ENCODE results near the gene SIX3. TPM values are rescaled to one million over a fixed set of nuclear protein-coding genes. Genes with fewer than 3 reads are reported as not detected.

The SIX3 gene
- total RNA-seq, 2 donors from 2014 or later = 1.9 to 5.7 TPM

DNA sequence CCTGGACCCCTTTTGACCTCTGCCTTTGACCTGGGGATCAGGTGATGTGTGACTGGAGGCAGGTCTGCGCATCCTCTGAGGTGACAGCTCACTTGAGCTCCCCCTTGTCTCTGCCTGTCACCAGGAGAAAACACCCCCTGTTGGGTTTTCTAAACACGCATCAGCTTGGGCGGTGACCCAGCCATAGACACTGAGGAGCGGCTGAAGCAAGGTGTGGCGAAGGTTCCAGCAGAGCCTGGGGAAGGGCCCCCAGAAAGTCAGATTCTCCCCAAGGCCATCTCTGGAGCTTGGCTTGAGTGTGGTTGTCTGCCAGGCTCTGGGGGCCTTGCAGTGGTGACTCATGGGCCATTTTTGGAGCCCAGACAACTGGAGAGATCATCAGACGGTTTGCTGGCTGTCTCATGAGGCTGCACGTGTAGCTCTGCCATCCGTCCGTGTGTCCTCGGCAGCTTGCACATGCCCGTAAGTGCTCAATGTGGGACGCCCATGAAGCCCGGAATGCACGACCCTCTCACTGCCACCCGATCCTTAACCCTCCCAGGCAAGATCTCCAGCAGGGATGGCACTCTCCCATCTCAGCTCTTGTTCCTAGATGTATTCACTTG lies 29.4 kb downstream of the SIX3 start:
- H3K27ac Mint-ChIP-seq = no peak overlapping the region
- no peak overlapping the region for H3K4me3 Mint-ChIP-seq
- peaks cover 20% of the 10 kb centered on the region for H3K4me1 Mint-ChIP-seq
- Histone ChIP-seq H3K9ac (ENCODE audit: extremely low read depth, low read length, poor library complexity, severe bottlenecking) (no peak overlapping the region), H3K4me3 (ENCODE audit: low read length) (no peak overlapping the region), H3K36me3 (ENCODE audit: control insufficient read depth, insufficient read depth, low read length) (no peaks in the 10 kb centered on the region), H3K4me1 (ENCODE audit: control insufficient read depth, insufficient read depth, low read length) (peaks cover 11% of the 10 kb centered on the region), H3K27me3 (ENCODE audit: control insufficient read depth, insufficient read depth, low read length, poor library complexity, severe bottlenecking) (no peaks in the 10 kb centered on the region), H3K27ac (ENCODE audit: low read depth, low read length) (no peak overlapping the region), H3K9me3 (ENCODE audit: control insufficient read depth, low read length) (no peaks in the 10 kb centered on the region)
- 91 to 94% methylated on average over 12 to 15 of the region's 15 CpGs for WGBS, 2 experiments (ENCODE audit: insufficient coverage in 1 of 2, insufficient read length in 1 of 2)
- no peak for DNase-seq
- H3K36me3 Mint-ChIP-seq (ENCODE audit: low read depth) = no peaks in the 10 kb centered on the region
- H3K27me3 Mint-ChIP-seq (ENCODE audit: insufficient read depth) = peaks cover 19% of the 10 kb centered on the region
- H3K9me3 Mint-ChIP-seq = no peaks in the 10 kb centered on the region
- TF ChIP-seq, protein P1, sequence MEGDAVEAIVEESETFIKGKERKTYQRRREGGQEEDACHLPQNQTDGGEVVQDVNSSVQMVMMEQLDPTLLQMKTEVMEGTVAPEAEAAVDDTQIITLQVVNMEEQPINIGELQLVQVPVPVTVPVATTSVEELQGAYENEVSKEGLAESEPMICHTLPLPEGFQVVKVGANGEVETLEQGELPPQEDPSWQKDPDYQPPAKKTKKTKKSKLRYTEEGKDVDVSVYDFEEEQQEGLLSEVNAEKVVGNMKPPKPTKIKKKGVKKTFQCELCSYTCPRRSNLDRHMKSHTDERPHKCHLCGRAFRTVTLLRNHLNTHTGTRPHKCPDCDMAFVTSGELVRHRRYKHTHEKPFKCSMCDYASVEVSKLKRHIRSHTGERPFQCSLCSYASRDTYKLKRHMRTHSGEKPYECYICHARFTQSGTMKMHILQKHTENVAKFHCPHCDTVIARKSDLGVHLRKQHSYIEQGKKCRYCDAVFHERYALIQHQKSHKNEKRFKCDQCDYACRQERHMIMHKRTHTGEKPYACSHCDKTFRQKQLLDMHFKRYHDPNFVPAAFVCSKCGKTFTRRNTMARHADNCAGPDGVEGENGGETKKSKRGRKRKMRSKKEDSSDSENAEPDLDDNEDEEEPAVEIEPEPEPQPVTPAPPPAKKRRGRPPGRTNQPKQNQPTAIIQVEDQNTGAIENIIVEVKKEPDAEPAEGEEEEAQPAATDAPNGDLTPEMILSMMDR (conservative IDR thresholded peaks at IDR 0.05) = no peak

DNA sequence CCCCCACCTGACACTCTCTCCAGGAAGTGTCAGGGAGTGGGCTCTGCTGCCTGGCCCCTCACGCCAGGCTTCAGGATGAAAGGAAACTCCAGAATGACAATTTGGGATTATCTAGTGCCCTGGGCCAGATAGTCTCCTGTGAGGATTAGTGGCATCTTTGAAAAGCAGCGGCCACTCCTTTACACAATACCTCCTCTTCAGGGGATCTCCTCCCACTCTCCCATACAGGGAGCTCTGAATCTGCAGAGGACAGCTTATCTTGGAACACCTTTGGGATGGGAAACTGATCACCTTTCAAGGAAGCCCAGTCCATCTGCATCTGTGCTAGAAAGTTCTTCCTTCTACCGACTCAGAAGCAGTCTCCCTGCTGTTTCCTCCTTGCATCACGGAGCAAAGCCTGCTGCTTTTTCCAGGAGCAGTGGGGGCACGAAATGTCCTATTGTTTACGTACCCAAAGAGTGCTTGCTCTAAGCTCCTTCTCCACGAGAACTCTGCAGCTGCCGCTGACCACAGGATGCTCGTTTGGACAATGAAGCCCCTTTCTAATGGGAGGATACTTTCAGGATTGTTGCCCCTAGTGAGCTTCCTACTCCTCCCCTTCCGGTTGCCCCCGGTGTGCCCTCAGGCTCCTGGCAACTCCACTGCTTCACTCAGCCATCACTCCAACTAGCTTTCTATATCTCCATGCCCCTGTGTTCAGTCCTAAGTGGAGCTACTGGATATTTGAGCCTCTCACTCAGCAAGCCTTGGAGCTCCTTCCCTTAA lies 31.5 kb downstream of the SIX3 start:
- peaks cover 11% of the 10 kb centered on the region for H3K4me1 ChIP-seq (ENCODE audit: control insufficient read depth, insufficient read depth, low read length)
- Mint-ChIP-seq H3K27ac (no peak overlapping the region), H3K27me3 (ENCODE audit: insufficient read depth) (peaks cover 21% of the 10 kb centered on the region), H3K36me3 (ENCODE audit: low read depth) (no peaks in the 10 kb centered on the region), H3K4me1 (peaks cover 20% of the 10 kb centered on the region), H3K9me3 (no peaks in the 10 kb centered on the region), H3K4me3 (no peak overlapping the region)
- peak; percentile 65 for DNase-seq
- no peaks in the 10 kb centered on the region for H3K27me3 ChIP-seq (ENCODE audit: control insufficient read depth, insufficient read depth, low read length, poor library complexity, severe bottlenecking)
- H3K9me3 ChIP-seq (ENCODE audit: control insufficient read depth, low read length) = no peaks in the 10 kb centered on the region
- 34 to 36% methylated on average over 9 to 11 of the region's 11 CpGs for WGBS, 2 experiments (ENCODE audit: insufficient coverage in 1 of 2, insufficient read length in 1 of 2)
- no peak overlapping the region for H3K27ac ChIP-seq (ENCODE audit: low read depth, low read length)
- no peak overlapping the region for H3K4me3 ChIP-seq (ENCODE audit: low read length)
- TF ChIP-seq, protein P1 (conservative IDR thresholded peaks at IDR 0.05) = no peak
- no peak overlapping the region for H3K9ac ChIP-seq (ENCODE audit: extremely low read depth, low read length, poor library complexity, severe bottlenecking)
- H3K36me3 ChIP-seq (ENCODE audit: control insufficient read depth, insufficient read depth, low read length) = no peaks in the 10 kb centered on the region

DNA sequence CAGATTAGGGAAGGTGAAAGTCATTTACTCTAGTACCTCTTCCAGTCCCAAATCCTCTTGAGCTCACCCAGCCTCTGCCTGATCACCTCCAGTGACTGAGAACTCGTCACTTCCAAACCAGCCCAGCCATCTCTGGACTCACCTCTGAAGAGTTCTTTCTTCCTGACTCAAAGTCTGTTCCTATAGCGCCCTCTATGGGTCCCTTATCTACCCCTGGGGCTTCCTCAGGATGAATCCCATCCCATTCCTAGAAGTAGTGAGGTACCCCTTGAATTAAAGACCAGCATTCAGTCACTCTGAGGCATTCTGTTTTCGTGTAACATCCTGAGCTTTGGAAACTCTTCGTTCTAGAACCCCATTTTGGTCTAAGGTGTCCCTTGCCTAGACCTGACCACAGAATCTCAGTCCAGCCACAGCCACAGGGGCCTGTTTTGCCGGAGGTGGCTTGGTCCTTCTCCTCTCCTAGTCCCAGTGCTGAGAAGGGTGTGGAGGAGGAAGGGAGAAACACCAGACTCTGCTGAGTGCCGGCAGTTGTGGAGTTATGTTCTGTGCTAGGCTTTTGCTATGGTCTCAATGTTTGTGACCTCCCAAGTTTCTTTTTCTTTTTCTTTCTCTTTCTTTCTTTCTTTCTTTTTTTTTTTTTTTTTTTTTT lies 32.7 kb downstream of the SIX3 start:
- Mint-ChIP-seq H3K9me3 (no peaks in the 10 kb centered on the region), H3K27me3 (ENCODE audit: insufficient read depth) (peaks cover 21% of the 10 kb centered on the region), H3K36me3 (ENCODE audit: low read depth) (no peaks in the 10 kb centered on the region), H3K27ac (no peak overlapping the region), H3K4me3 (no peak overlapping the region), H3K4me1 (peaks cover 20% of the 10 kb centered on the region)
- WGBS, 2 experiments (ENCODE audit: insufficient coverage in 1 of 2, insufficient read length in 1 of 2) = 43 to 47% methylated on average over 4 to 5 of the region's 6 CpGs
- Histone ChIP-seq H3K4me1 (ENCODE audit: control insufficient read depth, insufficient read depth, low read length) (peaks cover 11% of the 10 kb centered on the region), H3K27ac (ENCODE audit: low read depth, low read length) (no peak overlapping the region), H3K36me3 (ENCODE audit: control insufficient read depth, insufficient read depth, low read length) (no peaks in the 10 kb centered on the region), H3K4me3 (ENCODE audit: low read length) (no peak overlapping the region), H3K9ac (ENCODE audit: extremely low read depth, low read length, poor library complexity, severe bottlenecking) (no peak overlapping the region), H3K9me3 (ENCODE audit: control insufficient read depth, low read length) (no peaks in the 10 kb centered on the region), H3K27me3 (ENCODE audit: control insufficient read depth, insufficient read depth, low read length, poor library complexity, severe bottlenecking) (no peaks in the 10 kb centered on the region)
- TF ChIP-seq, protein P1 (conservative IDR thresholded peaks at IDR 0.05) = peak; percentile 91
- peak; percentile 90 for DNase-seq

Data from endodermal cell (in vitro differentiated cells).